ENCODE results near the gene DUT. TPM values are rescaled to one million over a fixed set of nuclear protein-coding genes. Genes with fewer than 3 reads are reported as not detected.

The DUT gene
- total RNA-seq, 4 donors from 2014 or later: 50.3 to 131 (median 81.9) TPM

- DNase-seq (ENCODE audit: low spot score) (no peak), ATAC-seq (ENCODE audit: low FRiP score) (peak; percentile 39)
- no peak for TF ChIP-seq CTCF (IDR thresholded peaks at IDR 0.05)
Measured at GRCh38 chr15:48354694-48355303, 23.6 kb downstream of the DUT start.

- DNase-seq (ENCODE audit: low spot score) (no peak), ATAC-seq (ENCODE audit: low FRiP score) (peak; percentile 69)
- TF ChIP-seq CTCF (IDR thresholded peaks at IDR 0.05): no peak
Measured at GRCh38 chr15:48355377-48355776, 24.1 kb downstream of the DUT start.

GRCh38 chr15:48358229-48359152 is 27.3 kb downstream of the DUT start:
- DNase-seq (ENCODE audit: low spot score) (no peak), ATAC-seq (ENCODE audit: low FRiP score) (no peak)
- no peak for TF ChIP-seq CTCF (IDR thresholded peaks at IDR 0.05)

- no peak for TF ChIP-seq CTCF (IDR thresholded peaks at IDR 0.05)
- DNase-seq (ENCODE audit: low spot score) (no peak), ATAC-seq (ENCODE audit: low FRiP score) (no peak)
Measured at GRCh38 chr15:48360841-48361240, 29.6 kb downstream of the DUT start.

GRCh38 chr15:48361685-48362084 is 30.5 kb downstream of the DUT start:
- TF ChIP-seq CTCF (IDR thresholded peaks at IDR 0.05): no peak
- ATAC-seq (ENCODE audit: low FRiP score) (no peak), DNase-seq (ENCODE audit: low spot score) (no peak)

GRCh38 chr15:48363474-48363873 is 32.2 kb downstream of the DUT start:
- ATAC-seq (ENCODE audit: low FRiP score) (no peak), DNase-seq (ENCODE audit: low spot score) (no peak)
- no peak for TF ChIP-seq CTCF (IDR thresholded peaks at IDR 0.05)
